ENCODE measurements around the gene RFC4. TPM values are rescaled to one million over a fixed set of nuclear protein-coding genes. Genes with fewer than 3 reads are reported as not detected.
"Not testable (repeated sequence)": the region's sequence is repeated elsewhere in the genome, so short reads cannot be mapped to it uniquely, and the experiment has no call there.

Gene RFC4
- total RNA-seq, 1 donor from 2014 or later: 7.7 TPM

GRCh38 chr3:186825294-186825821 is 19.1 kb upstream of the RFC4 start:
- DNase-seq (ENCODE audit: low read depth in 2 of 2): no peak

DNA sequence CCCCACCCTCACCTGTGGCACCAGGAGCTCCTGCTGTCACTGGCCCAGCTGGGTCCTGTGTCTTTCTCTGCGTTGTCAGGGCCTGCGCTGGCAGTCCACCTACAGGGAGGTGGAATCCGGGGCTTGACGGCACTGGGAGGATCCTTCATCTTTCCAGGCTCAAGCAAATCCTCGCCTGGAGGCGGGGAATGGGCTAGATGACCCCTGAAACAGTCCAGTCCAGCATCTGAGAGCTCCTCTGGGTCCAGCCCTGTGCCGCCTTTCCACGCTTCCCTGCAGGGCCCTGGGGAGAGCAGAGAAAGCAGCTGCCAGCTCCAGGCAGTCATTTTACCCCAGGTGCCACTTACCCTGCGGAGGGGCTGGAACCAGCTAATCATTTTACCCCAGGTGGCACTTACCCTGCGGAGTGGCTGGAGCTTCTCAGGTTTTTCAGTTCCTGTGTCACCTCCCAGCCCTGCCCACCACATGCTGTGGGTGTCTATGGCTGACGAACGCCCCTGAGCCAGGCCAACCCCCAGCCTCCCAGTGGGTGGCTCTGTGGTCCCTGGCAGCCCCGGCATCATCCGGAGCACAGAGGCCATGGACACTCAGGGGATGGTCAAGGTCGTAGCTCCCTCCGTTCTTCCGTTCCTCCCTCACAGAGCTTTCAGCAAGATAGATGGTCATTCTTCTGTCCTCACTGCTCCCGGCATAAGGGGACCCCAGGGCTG is 18.3 kb upstream of the RFC4 start:
- no peak for DNase-seq (ENCODE audit: low read depth in 2 of 2)

- peak in 1 of 2 donors; percentile 44 for DNase-seq (ENCODE audit: low read depth in 2 of 2)
Measured at GRCh38 chr3:186823386-186823785, 17.1 kb upstream of the RFC4 start.

DNA sequence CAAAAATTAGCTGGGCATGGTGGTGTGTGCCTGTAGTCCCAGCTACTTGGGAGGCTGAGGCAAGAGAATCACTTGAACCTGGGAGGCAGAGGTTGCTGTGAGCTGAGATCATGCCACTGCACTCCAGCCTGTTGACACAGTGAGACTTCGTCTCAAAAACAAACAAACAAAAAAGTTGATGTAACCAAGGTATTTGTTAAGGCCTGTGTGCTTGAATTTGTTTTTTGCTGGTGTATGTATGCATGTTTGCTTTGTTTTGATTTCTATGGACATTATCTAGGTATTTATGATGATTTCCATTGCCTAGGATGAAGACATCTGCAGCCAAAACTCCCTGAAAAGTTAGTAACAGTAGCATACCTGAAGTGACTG is 16.1 kb upstream of the RFC4 start:
- not testable (repeated sequence) for DNase-seq (ENCODE audit: low read depth in 2 of 2)

GRCh38 chr3:186821429-186822387 is 15.4 kb upstream of the RFC4 start:
- peak; percentile 71 to 81 for DNase-seq (ENCODE audit: low read depth in 2 of 2)

- no peak for DNase-seq (ENCODE audit: low read depth in 2 of 2)
Measured at GRCh38 chr3:186818956-186819355, 12.7 kb upstream of the RFC4 start.

DNA sequence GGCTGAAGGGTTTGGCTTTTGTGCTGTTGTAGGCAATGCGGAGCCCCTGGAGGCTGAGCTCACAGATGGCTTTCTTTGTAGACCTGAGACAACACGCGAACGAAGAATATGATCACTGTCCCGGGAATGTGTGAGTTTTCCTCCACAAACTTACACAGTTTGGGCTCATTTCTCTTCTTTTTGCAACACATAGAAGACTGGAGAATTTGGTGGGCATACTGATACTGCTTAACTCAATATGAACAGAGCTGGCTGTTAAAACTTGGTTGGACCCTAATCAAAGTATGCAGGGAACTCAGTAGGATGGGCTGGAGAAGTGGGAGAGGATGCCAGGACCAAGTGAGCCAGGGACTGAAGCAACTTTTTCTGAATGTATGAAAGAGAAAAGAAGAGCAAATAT is 12.2 kb upstream of the RFC4 start:
- no peak for DNase-seq (ENCODE audit: low read depth in 2 of 2)

GRCh38 chr3:186815435-186815834 is 9.2 kb upstream of the RFC4 start:
- peak in 1 of 2 donors; percentile 54 for DNase-seq (ENCODE audit: low read depth in 2 of 2)

- DNase-seq (ENCODE audit: low read depth in 2 of 2): no peak
Measured at GRCh38 chr3:186814100-186814499, 7.8 kb upstream of the RFC4 start.

GRCh38 chr3:186811313-186811712 is 5.0 kb upstream of the RFC4 start:
- DNase-seq (ENCODE audit: low read depth in 2 of 2): not testable (repeated sequence)

- no peak for DNase-seq (ENCODE audit: low read depth in 2 of 2)
Measured at GRCh38 chr3:186810336-186810996, 4.2 kb upstream of the RFC4 start.

DNA sequence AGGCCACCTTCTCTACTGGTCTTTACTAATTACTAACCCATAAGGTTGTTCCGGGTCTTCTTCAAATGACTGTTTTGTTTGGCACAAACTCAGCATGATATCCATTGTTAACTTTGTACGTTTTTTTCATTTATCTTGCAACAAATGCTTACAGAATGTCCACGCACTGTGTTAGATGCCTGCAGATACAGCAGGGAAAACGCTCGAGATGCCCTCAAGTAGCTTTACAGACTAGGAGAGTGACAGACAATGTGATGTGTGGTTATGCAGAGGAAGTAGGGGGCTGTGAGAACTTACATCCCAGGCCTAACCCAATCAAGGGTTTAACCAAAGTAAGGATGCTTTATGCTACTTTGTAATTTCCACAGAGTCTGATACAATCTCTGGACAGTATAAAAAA is 949 bp upstream of the RFC4 start:
- DNase-seq (ENCODE audit: low read depth in 2 of 2): peak in 1 of 2 donors; percentile 42

DNA sequence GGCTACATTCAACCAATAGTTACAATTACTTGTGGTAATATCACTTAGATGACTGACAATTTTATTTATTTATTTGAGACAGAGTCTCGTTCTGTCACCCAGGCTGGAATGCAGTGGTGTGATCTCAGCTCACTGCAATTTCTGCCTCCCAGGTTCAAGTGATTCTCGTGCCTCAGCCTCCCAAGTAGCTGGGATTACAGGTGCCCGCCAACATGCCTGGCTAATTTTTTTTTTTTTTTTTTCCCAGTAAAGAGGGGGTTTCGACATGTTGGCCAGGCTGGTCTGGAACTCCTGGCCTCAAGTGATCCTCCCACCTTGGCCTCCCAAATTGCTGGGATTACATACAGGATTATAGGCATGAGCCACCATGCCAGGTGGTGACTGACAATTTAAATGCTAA is 2.8 kb downstream of the RFC4 start:
- not testable (repeated sequence) for DNase-seq (ENCODE audit: low read depth in 2 of 2)

GRCh38 chr3:186802701-186803100 is 3.6 kb downstream of the RFC4 start:
- no peak for DNase-seq (ENCODE audit: low read depth in 2 of 2)

GRCh38 chr3:186800285-186800684 is 6.0 kb downstream of the RFC4 start:
- no peak for DNase-seq (ENCODE audit: low read depth in 2 of 2)

DNA sequence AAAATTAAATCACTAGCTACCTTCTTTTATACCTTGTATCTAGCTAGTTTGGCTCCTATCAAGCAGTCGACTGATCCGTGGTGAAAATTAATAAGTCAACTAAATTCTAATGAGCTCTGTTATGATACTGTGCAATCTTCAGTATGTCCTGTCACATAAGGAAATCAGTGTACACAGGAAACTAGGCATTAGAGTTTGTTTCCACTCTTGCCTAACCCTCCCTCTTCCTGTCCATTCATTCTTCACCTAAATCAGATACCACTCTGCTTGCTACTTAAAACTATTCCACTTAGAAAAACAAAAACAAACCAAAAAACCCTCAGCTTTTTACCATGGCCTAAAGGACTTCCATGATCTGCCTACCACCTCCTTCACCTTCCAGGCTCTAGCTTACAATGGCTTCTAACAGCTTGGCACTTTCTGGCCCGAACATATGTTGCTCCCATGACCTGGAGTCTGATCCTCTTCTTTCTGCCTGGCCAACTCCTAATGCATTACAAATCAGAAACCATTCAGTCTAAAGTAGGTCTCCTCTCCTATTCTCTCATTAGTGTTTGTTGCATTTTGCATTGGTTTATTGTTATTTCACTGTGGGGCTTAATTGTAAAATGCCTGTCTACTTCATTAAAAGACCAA is 7.9 kb downstream of the RFC4 start:
- peak; percentile 30 to 49 for DNase-seq (ENCODE audit: low read depth in 2 of 2)

DNA sequence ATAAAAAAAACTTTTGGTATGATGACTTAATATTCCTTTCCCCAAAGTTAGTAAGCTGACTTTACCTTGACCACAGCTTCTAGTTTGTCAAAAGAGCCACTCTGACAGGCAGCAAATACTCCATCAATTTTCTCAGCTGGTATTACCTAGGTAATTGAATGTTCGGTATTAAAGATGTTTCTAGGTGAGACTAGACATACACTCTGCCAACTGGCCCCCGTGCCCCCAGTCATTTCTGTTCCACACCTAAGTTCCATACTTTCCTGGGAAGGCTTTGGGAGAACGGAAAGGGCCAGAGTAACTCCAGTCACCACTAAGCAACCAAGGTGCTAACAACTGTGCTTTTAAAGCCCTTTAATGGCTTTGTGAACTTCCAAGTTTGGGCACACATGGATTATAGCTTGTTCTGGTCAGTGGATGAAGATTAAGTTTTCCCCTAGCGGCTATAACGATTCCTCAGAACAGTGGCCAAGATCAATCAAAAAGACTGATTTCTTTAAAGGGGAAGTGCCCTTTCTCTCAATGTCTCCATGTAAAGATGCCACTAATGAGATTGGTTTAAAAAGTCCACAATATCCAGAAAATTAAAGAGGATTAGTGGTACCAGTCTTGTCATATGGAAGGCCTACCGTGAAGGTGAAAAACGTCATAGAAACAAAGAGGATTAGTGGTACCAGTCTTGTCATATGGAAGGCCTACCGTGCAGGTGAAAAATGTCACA is 15.9 kb downstream of the RFC4 start:
- peak in 1 of 2 donors; percentile 30 for DNase-seq (ENCODE audit: low read depth in 2 of 2)

DNA sequence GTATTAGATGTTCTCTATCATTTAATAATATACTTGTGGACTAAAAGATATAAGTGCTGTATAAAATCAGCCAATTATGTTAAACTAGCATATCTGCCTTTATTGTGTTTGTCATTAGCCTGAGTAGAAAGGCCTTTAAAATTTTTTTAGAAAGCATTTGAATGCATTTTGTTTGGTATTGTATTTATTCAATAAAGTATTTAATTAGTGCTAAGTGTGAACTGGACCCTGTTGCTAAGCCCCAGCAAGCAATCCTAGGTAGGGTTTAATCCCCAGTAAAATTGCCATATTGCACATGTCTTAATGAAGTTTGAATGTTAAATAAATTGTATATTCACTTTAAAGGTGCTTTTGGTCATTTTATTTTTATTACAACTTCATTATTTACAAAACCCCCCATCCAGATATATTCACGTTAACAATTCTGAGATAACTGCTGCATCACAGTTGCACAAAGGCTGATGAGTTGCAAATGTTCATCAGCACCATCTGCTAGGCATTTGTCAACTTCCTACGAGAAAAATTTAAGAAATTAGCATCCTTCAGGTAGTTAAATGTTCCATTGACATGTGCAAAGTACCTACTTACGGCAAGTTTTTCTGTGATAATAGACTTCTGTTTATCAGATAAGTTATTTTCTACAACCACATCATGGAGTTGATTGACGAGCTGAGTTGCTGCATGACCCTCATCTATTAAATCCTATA is 16.6 kb downstream of the RFC4 start:
- no peak for DNase-seq (ENCODE audit: low read depth in 2 of 2)

DNA sequence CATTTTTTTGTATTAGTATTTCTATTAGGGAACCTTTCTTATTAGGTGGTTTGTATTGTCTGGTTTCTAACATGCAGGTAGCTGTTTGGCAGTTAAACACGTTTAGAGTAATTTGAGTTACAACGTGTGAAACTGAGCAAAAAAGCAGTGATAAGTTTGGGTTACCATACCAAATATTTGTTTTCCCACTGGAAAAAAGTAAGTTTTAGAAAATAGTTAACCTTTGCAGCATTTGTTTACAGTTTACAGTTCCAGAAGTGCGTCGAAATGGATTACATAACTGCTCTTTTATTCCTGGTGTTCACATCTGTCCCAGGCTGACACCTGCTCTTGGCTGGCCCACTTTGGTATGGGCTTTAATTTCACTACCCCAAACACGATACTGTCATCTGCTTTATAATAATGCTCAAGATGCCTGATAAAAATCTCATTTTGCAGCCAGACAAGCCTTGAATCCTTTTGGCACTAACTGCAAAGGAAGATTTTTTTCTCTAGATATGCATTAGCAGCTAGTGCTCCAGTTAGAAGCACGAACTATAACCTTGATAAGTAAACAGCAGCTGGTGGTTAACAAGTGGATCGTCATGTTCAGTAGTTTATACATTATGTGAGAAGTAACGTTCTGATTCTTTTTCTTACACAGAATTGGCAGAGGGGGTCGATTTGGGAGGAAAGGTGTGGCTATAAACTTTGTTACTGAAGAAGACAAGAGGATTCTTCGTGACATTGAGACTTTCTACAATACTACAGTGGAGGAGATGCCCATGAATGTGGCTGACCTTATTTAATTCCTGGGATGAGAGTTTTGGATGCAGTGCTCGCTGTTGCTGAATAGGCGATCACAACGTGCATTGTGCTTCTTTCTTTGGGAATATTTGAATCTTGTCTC is 17.6 kb downstream of the RFC4 start:
- no peak for DNase-seq (ENCODE audit: low read depth in 2 of 2)
